ENCODE measurements around the gene SLC27A1. TPM values are rescaled to one million over a fixed set of nuclear protein-coding genes. Genes with fewer than 3 reads are reported as not detected.

The SLC27A1 gene
- total and polyA plus RNA-seq, 10 of the 15 experiments (the other 5 are each of a cell fraction or from before 2014, with no cell fraction given): 0.11 to 2.3 (median 1.2) TPM

GRCh38 chr19:17435218-17435617, 35.1 kb upstream of the SLC27A1 start (continued):
- TF ChIP-seq SKIL (IDR thresholded peaks at IDR 0.05; ENCODE audit: low read depth, poor library complexity, severe bottlenecking): no peak

GRCh38 chr19:17436094-17436873, 34.0 kb upstream of the SLC27A1 start:
- H3K4me3 ChIP-seq: no peak overlapping the region
- no peak overlapping the region for H3K4me2 ChIP-seq (ENCODE audit: control insufficient read depth, insufficient read depth)
- ATAC-seq (no peak), FAIRE-seq (no peak), DNase-seq (ENCODE audit: low read depth, low spot score) (no peak)
- H3K79me2 ChIP-seq (ENCODE audit: control insufficient read depth, insufficient read depth, low read length): no peaks in the 10 kb centered on the region
- H3K36me3 ChIP-seq (ENCODE audit: control insufficient read depth in 2 of 2, insufficient read depth in 2 of 2, low read length in 1 of 2): no peaks in the 10 kb centered on the region
- POLR2A ChIA-PET: no interaction called here
- in situ Hi-C loops (cut with MboI): no loop called here
- SMC1A ChIA-PET (ENCODE audit: uncharacterized antibody, unreplicated experiment): no interaction called here
- H3K27ac ChIP-seq (ENCODE audit: control insufficient read depth, insufficient read depth): no peak overlapping the region
- 81% methylated on average over 25 of the region's 25 CpGs for WGBS (ENCODE audit: insufficient coverage, insufficient replicate concordance, low lambda C conversion rate, missing lambda C conversion rate)
- no peaks in the 10 kb centered on the region for H3K27me3 ChIP-seq (replicated peaks in 1 of 2; ENCODE audit: control insufficient read depth in 2 of 2, insufficient read depth in 2 of 2, low read length in 1 of 2)
- no peak overlapping the region for H3K9ac ChIP-seq (ENCODE audit: control insufficient read depth, insufficient read depth, low read length)
- RAD21 ChIA-PET (ENCODE audit: unreplicated experiment): no interaction called here
- CTCF ChIA-PET: interaction anchor here (0.9 kb wide), 1 partner anchor 8 kb away, joined by 3 read pairs; no protein-coding TSS in a partner anchor
- BruUV-seq (replicated peaks): no TSS peak
- no peaks in the 10 kb centered on the region for H3K4me1 ChIP-seq (ENCODE audit: control insufficient read depth, insufficient read depth, low read length)
- intact Hi-C loops (cut with micrococcal nuclease; ENCODE audit: unreplicated experiment): no loop called here
- TF ChIP-seq PKNOX1 (IDR thresholded peaks at IDR 0.05) (no peak), ZNF207 (IDR thresholded peaks at IDR 0.05; ENCODE audit: borderline replicate concordance) (no peak), BCL11A (IDR thresholded peaks at IDR 0.05; ENCODE audit: low read depth, low read length) (no peak), SIX5 (IDR thresholded peaks at IDR 0.05; ENCODE audit: low read depth, low read length, severe bottlenecking) (no peak), HDGF (IDR thresholded peaks at IDR 0.05) (no peak), FOXM1 (IDR thresholded peaks at IDR 0.05; ENCODE audit: low read depth, low read length) (no peak), IKZF2 (IDR thresholded peaks at IDR 0.05) (no peak), IRF4 (IDR thresholded peaks at IDR 0.05; ENCODE audit: low read depth, low read length) (no peak), BACH1 (IDR thresholded peaks at IDR 0.05; ENCODE audit: borderline replicate concordance) (no peak), ETV6 (conservative IDR thresholded peaks at IDR 0.05 in 1 of 2, IDR thresholded peaks at IDR 0.05 in 1 of 2; ENCODE audit: borderline replicate concordance in 1 of 2, low read depth in 1 of 2) (no peak), MTA2 (IDR thresholded peaks at IDR 0.05; ENCODE audit: low read depth) (no peak)
- H3K9me3 ChIP-seq (replicated peaks; ENCODE audit: control insufficient read depth, insufficient read depth, low read length): no peaks in the 10 kb centered on the region; the same call in 2 of the 3 replicates
- no peak overlapping the region for H2AFZ ChIP-seq (ENCODE audit: control insufficient read depth, low read depth, low read length)
- no peaks in the 10 kb centered on the region for H4K20me1 ChIP-seq (ENCODE audit: control insufficient read depth, insufficient read depth)
